Neural progenitor cell (in vitro differentiated cells): ENCODE results near the gene MYH9. TPM values are rescaled to one million over a fixed set of nuclear protein-coding genes. Genes with fewer than 3 reads are reported as not detected.

Source experiments
- DNase-seq: peaks from one replicate; pipeline ENCODE4 v3.0.0-alpha.2; 2016; ENCODE audit warnings: low spot score
- H2AFZ ChIP-seq: fragments of 200-600 bp; sonication (generic); replicated peaks from 2 replicates; pipeline ENCODE4 v1.6.1; 2016; ENCODE audit warnings: antibody characterized with exemption
- H3F3A ChIP-seq: fragments of 200-600 bp; sonication (generic); 2 replicates; pipeline ENCODE4 v1.6.1; 2016; ENCODE audit warnings: antibody characterized with exemption, low read depth
- H3K27ac ChIP-seq: fragments of 200-600 bp; sonication (generic); 2 replicates; pipeline ENCODE4 v1.5.1; 2016; ENCODE audit warnings: mild to moderate bottlenecking
- H3K27me3 ChIP-seq: fragments of 200-600 bp; sonication (generic); 2 replicates; pipeline ENCODE4 v1.6.1; 2016; ENCODE audit warnings: mild to moderate bottlenecking, moderate library complexity
- H3K36me3 ChIP-seq: fragments of 200-600 bp; sonication (generic); 2 replicates; pipeline ENCODE4 v1.5.1; 2016
- H3K4me1 ChIP-seq: fragments of 200-600 bp; sonication (generic); 2 replicates; pipeline ENCODE4 v1.6.1; 2016; ENCODE audit warnings: mixed run types
- H3K4me2 ChIP-seq: fragments of 200-600 bp; sonication (generic); 2 replicates; pipeline ENCODE4 v1.6.1; 2016
- H3K4me3 ChIP-seq: fragments of 200-600 bp; sonication (generic); 2 replicates; pipeline ENCODE4 v1.5.1; 2016
- H3K79me2 ChIP-seq: fragments of 200-600 bp; sonication (generic); 2 replicates; pipeline ENCODE4 v1.6.1; 2016; ENCODE audit warnings: low read depth
- H3K9ac ChIP-seq: fragments of 200-600 bp; sonication (generic); 2 replicates; pipeline ENCODE4 v1.6.1; 2016
- H3K9me3 ChIP-seq: fragments of 200-600 bp; sonication (generic); 2 replicates; pipeline ENCODE4 v1.5.1; 2016; ENCODE audit warnings: low read depth
- H4K20me1 ChIP-seq: fragments of 200-600 bp; sonication (generic); 2 replicates; pipeline ENCODE4 v1.6.1; 2016; ENCODE audit warnings: low read depth
- H3K27ac Mint-ChIP-seq: 3 replicates; pipeline ENCODE4 v1.8.0; 2021; ENCODE audit warnings: mixed read lengths
- H3K27me3 Mint-ChIP-seq: 2 replicates; pipeline ENCODE4 v1.8.0; 2022; ENCODE audit warnings: low read depth, mild to moderate bottlenecking, inconsistent platforms, moderate library complexity, mixed read lengths; ENCODE audit not compliant: insufficient read depth
- H3K36me3 Mint-ChIP-seq: 3 replicates; pipeline ENCODE4 v1.8.0; 2021; ENCODE audit warnings: mixed read lengths
- H3K4me1 Mint-ChIP-seq: 3 replicates; pipeline ENCODE4 v1.8.0; 2021; ENCODE audit warnings: mixed read lengths
- H3K4me3 Mint-ChIP-seq: 3 replicates; pipeline ENCODE4 v1.8.0; 2021; ENCODE audit warnings: mild to moderate bottlenecking, moderate library complexity, mixed read lengths
- H3K9me3 Mint-ChIP-seq: 3 replicates; pipeline ENCODE4 v1.8.0; 2020; ENCODE audit warnings: mixed read lengths
- CTCF ChIP-seq: fragments of 200-600 bp; sonication (generic); IDR thresholded peaks from 2 replicates; pipeline ENCODE4 v1.5.1; 2017; ENCODE audit warnings: antibody characterized with exemption, mild to moderate bottlenecking
- EZH2 ChIP-seq: fragments of 200-600 bp; sonication (generic); IDR thresholded peaks from 2 replicates; pipeline ENCODE4 v1.6.1; 2017; ENCODE audit warnings: antibody characterized with exemption, mild to moderate bottlenecking, moderate library complexity
- EZH2phosphoT487 ChIP-seq: fragments of 200-600 bp; sonication (generic); IDR thresholded peaks from 2 replicates; pipeline ENCODE4 v1.6.1; 2017; ENCODE audit warnings: antibody characterized with exemption
- total RNA-seq: library from RNA; depleted of rRNA; stranded (reverse); fragments of >200 nt; gene quantifications from 2 replicates; pipeline ENCODE4 v1.2.3, GENCODE V29; 2015; ENCODE audit warnings: low replicate concordance

MYH9 gene
- total RNA-seq, 1 donor from 2014 or later: 77.2 TPM

GRCh38 chr22:36289406-36289870 is 98.3 kb downstream of the MYH9 start:
- TF ChIP-seq EZH2 (no peak), EZH2phosphoT487 (no peak), CTCF (no peak)
- H3K27me3 ChIP-seq: no peaks in the 10 kb centered on the region
- DNase-seq: no peak
- no peaks in the 10 kb centered on the region for H3K9me3 ChIP-seq
- Mint-ChIP-seq H3K36me3 (peaks cover 41% of the 10 kb centered on the region), H3K27me3 (peaks cover 4% of the 10 kb centered on the region), H3K4me3 (no peak overlapping the region), H3K9me3 (peaks cover 6% of the 10 kb centered on the region), H3K4me1 (peaks cover 10% of the 10 kb centered on the region), H3K27ac (no peak overlapping the region)
- no peak overlapping the region for H3K4me2 ChIP-seq
- peaks cover 3% of the 10 kb centered on the region for H4K20me1 ChIP-seq
- no peak overlapping the region for H3K4me3 ChIP-seq
- H3K4me1 ChIP-seq: peaks cover 3% of the 10 kb centered on the region
- no peaks in the 10 kb centered on the region for H3K36me3 ChIP-seq
- H3F3A ChIP-seq: peaks cover 7% of the 10 kb centered on the region
- no peak overlapping the region for H3K27ac ChIP-seq
- H2AFZ ChIP-seq: no peak overlapping the region
- no peaks in the 10 kb centered on the region for H3K79me2 ChIP-seq
- H3K9ac ChIP-seq: no peak overlapping the region

- peaks cover 40% of the 10 kb centered on the region for H3K36me3 Mint-ChIP-seq
- H3K4me1 Mint-ChIP-seq: peaks cover 10% of the 10 kb centered on the region
- peaks cover 3% of the 10 kb centered on the region for H4K20me1 ChIP-seq
- H3K36me3 ChIP-seq: no peaks in the 10 kb centered on the region
- H3K9me3 Mint-ChIP-seq: peaks cover 6% of the 10 kb centered on the region
- no peak overlapping the region for H3K27ac ChIP-seq
- H2AFZ ChIP-seq: no peak overlapping the region
- no peak overlapping the region for H3K9ac ChIP-seq
- peaks cover 4% of the 10 kb centered on the region for H3K27me3 Mint-ChIP-seq
- no peak overlapping the region for H3K4me3 Mint-ChIP-seq
- peaks cover 3% of the 10 kb centered on the region for H3K4me1 ChIP-seq
- no peaks in the 10 kb centered on the region for H3K27me3 ChIP-seq
- no peaks in the 10 kb centered on the region for H3K79me2 ChIP-seq
- TF ChIP-seq EZH2phosphoT487 (no peak), CTCF (no peak), EZH2 (no peak)
- no peak overlapping the region for H3K27ac Mint-ChIP-seq
- H3K4me2 ChIP-seq: no peak overlapping the region
- no peak for DNase-seq
- H3F3A ChIP-seq: peaks cover 7% of the 10 kb centered on the region
- no peak overlapping the region for H3K4me3 ChIP-seq
- no peaks in the 10 kb centered on the region for H3K9me3 ChIP-seq
Observed at GRCh38 chr22:36288571-36289405, 99.0 kb downstream of the MYH9 start.

GRCh38 chr22:36287881-36288515 is 99.8 kb downstream of the MYH9 start:
- Histone ChIP-seq H3K27ac (no peak overlapping the region), H2AFZ (no peak overlapping the region), H3K36me3 (no peaks in the 10 kb centered on the region), H3K4me1 (peaks cover 3% of the 10 kb centered on the region), H3K9ac (no peak overlapping the region), H4K20me1 (peaks cover 3% of the 10 kb centered on the region), H3K27me3 (no peaks in the 10 kb centered on the region), H3K4me3 (no peak overlapping the region), H3K9me3 (no peaks in the 10 kb centered on the region), H3K4me2 (no peak overlapping the region), H3K79me2 (no peaks in the 10 kb centered on the region), H3F3A (peaks cover 7% of the 10 kb centered on the region)
- H3K4me3 Mint-ChIP-seq: no peak overlapping the region
- peaks cover 6% of the 10 kb centered on the region for H3K9me3 Mint-ChIP-seq
- peaks cover 44% of the 10 kb centered on the region for H3K36me3 Mint-ChIP-seq
- no peak overlapping the region for H3K27ac Mint-ChIP-seq
- no peak for DNase-seq
- peaks cover 10% of the 10 kb centered on the region for H3K4me1 Mint-ChIP-seq
- TF ChIP-seq EZH2phosphoT487: no peak
- no peak for TF ChIP-seq EZH2
- no peak for TF ChIP-seq CTCF
- peaks cover 4% of the 10 kb centered on the region for H3K27me3 Mint-ChIP-seq
